ENCODE results near the gene MOV10. TPM values are rescaled to one million over a fixed set of nuclear protein-coding genes. Genes with fewer than 3 reads are reported as not detected.

Gene MOV10
- total and polyA plus RNA-seq, 2 of the 8 experiments (the other 6 are each of a cell fraction or from before 2014, with no cell fraction given): 57.3 to 109 TPM

GRCh38 chr1:112710159-112710558 is 35.7 kb downstream of the MOV10 start:
- no peak overlapping the region for H2BK15ac ChIP-seq (ENCODE audit: low read length)
- H2BK120ac ChIP-seq (replicated peaks; ENCODE audit: low read depth, low read length): no peak overlapping the region
- no peak overlapping the region for H3K4ac ChIP-seq (replicated peaks; ENCODE audit: insufficient read length, low read depth, low read length)
- H4K91ac ChIP-seq (replicated peaks; ENCODE audit: insufficient read length, low read length): no peak overlapping the region
- no peak overlapping the region for H3K18ac ChIP-seq (ENCODE audit: extremely low read depth, low read length)
- H3K14ac ChIP-seq (ENCODE audit: insufficient read length): no peak overlapping the region
- TF ChIP-seq ATF2 (IDR thresholded peaks at IDR 0.05; ENCODE audit: low read length) (no peak), CREB1 (IDR thresholded peaks at IDR 0.05) (no peak)
- ChIA-PET POLR2A (ENCODE audit: partially characterized antibody) (interaction anchor here (0.7 to 1.8 kb wide), 3 partner anchors 8 to 91 kb away, joined by 3 to 7 read pairs (median 4); partner anchors contain the start of genes CAPZA1 and ST7L), CTCF (ENCODE audit: partially characterized antibody) (interaction anchor here (0.6 to 14.2 kb wide), 9 partner anchors 12 to 1192 kb away, joined by 3 to 547 read pairs (median 3); partner anchors contain the start of gene MOV10)
- H2BK5ac ChIP-seq (ENCODE audit: low read depth, low read length): no peak overlapping the region
- no peak overlapping the region for H2AK5ac ChIP-seq (ENCODE audit: low read depth, low read length)
- H3K4me2 ChIP-seq (ENCODE audit: insufficient read depth in 1 of 2, low read depth in 2 of 2, low read length in 2 of 2): no peak overlapping the region
- no peak overlapping the region for H3K23ac ChIP-seq (ENCODE audit: insufficient read length)
- H3K4me1 ChIP-seq (replicated peaks in 1 of 4; ENCODE audit: control insufficient read depth in 3 of 4, insufficient read depth in 4 of 4, low read length in 3 of 4): peaks cover 7 to 34% (median 24%) of the 10 kb centered on the region in 4 experiments
- no peak overlapping the region for H3K56ac ChIP-seq (replicated peaks; ENCODE audit: insufficient read length, low read depth, low read length)
- peaks cover 15% of the 10 kb centered on the region; the same call in 1 of the 2 replicates for H3K23me2 ChIP-seq (ENCODE audit: low read depth, low read length)
- no peak for DNase-seq (ENCODE audit: low read depth in 1 of 2, low spot score in 2 of 2)
- no peak overlapping the region for H2AFZ ChIP-seq (ENCODE audit: low read length)
- H3K9ac ChIP-seq (replicated peaks in 1 of 4; ENCODE audit: extremely low read depth in 1 of 4, low read depth in 3 of 4, low read length in 3 of 4): no peak overlapping the region
- no peak overlapping the region for H2BK20ac ChIP-seq (ENCODE audit: low read length)
- 97% methylated on average over 7 of the region's 7 CpGs; no CpG with 5 or more reads in 1 of the 2 experiments for WGBS, 2 experiments (ENCODE audit: extremely low coverage in 1 of 2, insufficient coverage in 1 of 2, insufficient read length in 1 of 2, insufficient replicate concordance in 2 of 2, low coverage in 1 of 2, low lambda C conversion rate in 2 of 2, missing lambda C conversion rate in 1 of 2)
- H4K8ac ChIP-seq (ENCODE audit: extremely low read depth, insufficient read depth, low read length): no peak overlapping the region
- no peak overlapping the region for H4K5ac ChIP-seq (ENCODE audit: insufficient read length, low read depth, low read length)
- no peak overlapping the region for H2BK12ac ChIP-seq (ENCODE audit: low read depth, low read length)
- H3K9me3 ChIP-seq (ENCODE audit: insufficient read depth in 2 of 2, low read depth in 1 of 2, low read length in 1 of 2): no peaks in the 10 kb centered on the region
- H3K36me3 ChIP-seq (ENCODE audit: control insufficient read depth in 2 of 4, insufficient read depth in 4 of 4, low read length in 3 of 4): peaks cover 0 to 5% (median 3%) of the 10 kb centered on the region in 4 experiments; a peak in 4 of 8 replicates
- H4K20me1 ChIP-seq (replicated peaks in 1 of 2; ENCODE audit: control insufficient read depth in 1 of 2, insufficient read depth in 2 of 2, low read length in 2 of 2): peaks cover 0 to 12% of the 10 kb centered on the region in 2 experiments
- no peak overlapping the region for H3K4me3 ChIP-seq (ENCODE audit: extremely low read depth in 1 of 4, insufficient read depth in 2 of 4, low read depth in 3 of 4, low read length in 4 of 4)
- H3K79me1 ChIP-seq (ENCODE audit: low read depth, low read length): no peaks in the 10 kb centered on the region
- FAIRE-seq: no peak
- no peaks in the 10 kb centered on the region for H3K79me2 ChIP-seq (ENCODE audit: control insufficient read depth in 1 of 2, insufficient read depth in 2 of 2, low read length in 2 of 2)
- peaks cover 0 to 17% (median 5%) of the 10 kb centered on the region in 4 experiments; a peak in 4 of 7 replicates for H3K27me3 ChIP-seq (replicated peaks in 1 of 4; ENCODE audit: control insufficient read depth in 3 of 4, extremely low read depth in 1 of 4, insufficient read depth in 3 of 4, low read length in 3 of 4)
- H3K27ac ChIP-seq (ENCODE audit: low read depth, low read length): no peak overlapping the region
